K562 (cell line): ENCODE data around the gene TARBP1. TPM values are rescaled to one million over a fixed set of nuclear protein-coding genes. Genes with fewer than 3 reads are reported as not detected.

Experiments used
- ADNP ChIP-seq: fragments of 200-800 bp; sonication (Bioruptor generic); IDR thresholded peaks from 2 replicates; pipeline ENCODE4 v1.6.1; 2016; ENCODE audit warnings: missing genetic modification characterization, missing compliant biosample characterization
- BDP1 ChIP-seq: IDR thresholded peaks from 3 replicates; pipeline ENCODE4 v1.6.1; 2011; ENCODE audit not compliant: insufficient read length, insufficient read depth
- BRF1 ChIP-seq: IDR thresholded peaks from 3 replicates; pipeline ENCODE4 v1.6.1; 2011; ENCODE audit warnings: borderline replicate concordance, mild to moderate bottlenecking; ENCODE audit not compliant: insufficient read length; ENCODE audit errors: extremely low read depth
- CBX5 ChIP-seq: IDR thresholded peaks from 2 replicates; pipeline ENCODE4 v1.6.1; 2014; ENCODE audit warnings: low read depth, borderline replicate concordance
- CCAR2 ChIP-seq: fragments of 200-400 bp; formaldehyde crosslinking; IDR thresholded peaks from 2 replicates; pipeline ENCODE4 v1.6.1; 2017; ENCODE audit warnings: mild to moderate bottlenecking, low read depth, low read length
- GATA2 ChIP-seq: sonication (generic); formaldehyde crosslinking; IDR thresholded peaks from 2 replicates; pipeline ENCODE4 v1.4.0; 2020; ENCODE audit warnings: mild to moderate bottlenecking, missing genetic modification reagents
- GTF2A2 ChIP-seq: IDR thresholded peaks from 2 replicates; pipeline ENCODE4 v1.6.1; 2016; ENCODE audit warnings: mild to moderate bottlenecking, missing genetic modification characterization, missing compliant biosample characterization
- POLR2G ChIP-seq: fragments of 200-400 bp; formaldehyde crosslinking; IDR thresholded peaks from 2 replicates; pipeline ENCODE4 v1.6.1; 2017; ENCODE audit warnings: low read depth, mild to moderate bottlenecking, antibody characterized with exemption, low read length, moderate library complexity
- SMAD4 ChIP-seq: fragments of 250-450 bp; sonication (Bioruptor Pico); conservative IDR thresholded peaks from 2 replicates; pipeline ENCODE4 v1.8.0; 2021; ENCODE audit warnings: inconsistent platforms, mild to moderate bottlenecking, moderate library complexity
- SUPT5H ChIP-seq: fragments of 450-650 bp; IDR thresholded peaks from 2 replicates; pipeline ENCODE4 v1.6.1; 2016
- ZNF12 ChIP-seq: sonication (generic); formaldehyde crosslinking; IDR thresholded peaks from 2 replicates; pipeline ENCODE4 v1.4.0; 2020; ENCODE audit warnings: mild to moderate bottlenecking, missing genetic modification reagents
- ZNF197 ChIP-seq: fragments of 200-800 bp; sonication (Bioruptor generic); IDR thresholded peaks from 2 replicates; pipeline ENCODE4 v1.6.1; 2016; ENCODE audit warnings: low read depth, missing genetic modification characterization, missing compliant biosample characterization
- ZNF384 ChIP-seq: IDR thresholded peaks from 2 replicates; pipeline ENCODE4 v1.6.1; 2012; ENCODE audit warnings: low read depth, low read length, improper control_type of control experiment
- ZNF589 ChIP-seq: fragments of 200-800 bp; sonication (Bioruptor generic); IDR thresholded peaks from 2 replicates; pipeline ENCODE4 v1.6.1; 2016; ENCODE audit warnings: low read depth, missing genetic modification characterization, missing compliant biosample characterization
- ZNF695 ChIP-seq: fragments of 450-650 bp; formaldehyde crosslinking; IDR thresholded peaks from 2 replicates; pipeline ENCODE4 v1.4.0; 2020; ENCODE audit warnings: mild to moderate bottlenecking, moderate library complexity
- polyA plus RNA-seq, 8 experiments: library from polyadenylated mRNA; depleted of rRNA in 4 of 8; stranded (reverse) in 5 of 8; unstranded in 3 of 8; fragments of >200 nt; fragmentation: Nextera tagmentation in 2 of 8; fragmentation: Illumina TruSeq in 1 of 8; extraction: Ambion mirVana in 2 of 8; extraction: Trizol in 1 of 8; gene quantifications; 2 replicates each; pipeline versions ENCODE4 v1.2.1 to v1.2.3, GENCODE V29; 2011 to 2014; ENCODE audit warnings: inconsistent platforms in 1 of 8, missing spikeins in 1 of 8
- total RNA-seq, 7 experiments: library from RNA; depleted of rRNA in 6 of 7; stranded (reverse); fragments of >200 nt in 6 of 7; fragmentation: Illumina TruSeq in 2 of 7; extraction: Trizol in 2 of 7; gene quantifications; 2 replicates each; pipeline versions ENCODE4 v1.2.1 to v1.2.3, GENCODE V29; 2011 to 2021; ENCODE audit warnings: low replicate concordance in 1 of 7
- TF ChIP-seq, protein P1 (sequence below): fragments of 250-450 bp; sonication (Bioruptor Pico); IDR thresholded peaks from 2 replicates; pipeline ENCODE4 v1.5.0; 2020; ENCODE audit warnings: mild to moderate bottlenecking, borderline replicate concordance
- TF ChIP-seq, protein P2 (sequence below): fragments of 450-650 bp; formaldehyde crosslinking; IDR thresholded peaks from 2 replicates; pipeline ENCODE4 v1.4.0; 2020; ENCODE audit warnings: mild to moderate bottlenecking
- TF ChIP-seq, protein P3 (sequence below): sonication (generic); IDR thresholded peaks from 2 replicates; pipeline ENCODE4 v1.6.1; 2016
- TF ChIP-seq, protein P4 (sequence below): fragments of 450-650 bp; IDR thresholded peaks from 2 replicates; pipeline ENCODE4 v1.7.1; 2018; ENCODE audit warnings: mild to moderate bottlenecking, low read depth; ENCODE audit not compliant: partially characterized antibody
- TF ChIP-seq, protein P5 (sequence below): IDR thresholded peaks from 2 replicates; pipeline ENCODE4 v1.6.1; 2014; ENCODE audit warnings: antibody characterized with exemption

The TARBP1 gene
- total and polyA plus RNA-seq, 9 of the 15 experiments (the other 6 are each of a cell fraction or from before 2014, with no cell fraction given) = 8.8 to 48.0 (median 22.9) TPM

DNA sequence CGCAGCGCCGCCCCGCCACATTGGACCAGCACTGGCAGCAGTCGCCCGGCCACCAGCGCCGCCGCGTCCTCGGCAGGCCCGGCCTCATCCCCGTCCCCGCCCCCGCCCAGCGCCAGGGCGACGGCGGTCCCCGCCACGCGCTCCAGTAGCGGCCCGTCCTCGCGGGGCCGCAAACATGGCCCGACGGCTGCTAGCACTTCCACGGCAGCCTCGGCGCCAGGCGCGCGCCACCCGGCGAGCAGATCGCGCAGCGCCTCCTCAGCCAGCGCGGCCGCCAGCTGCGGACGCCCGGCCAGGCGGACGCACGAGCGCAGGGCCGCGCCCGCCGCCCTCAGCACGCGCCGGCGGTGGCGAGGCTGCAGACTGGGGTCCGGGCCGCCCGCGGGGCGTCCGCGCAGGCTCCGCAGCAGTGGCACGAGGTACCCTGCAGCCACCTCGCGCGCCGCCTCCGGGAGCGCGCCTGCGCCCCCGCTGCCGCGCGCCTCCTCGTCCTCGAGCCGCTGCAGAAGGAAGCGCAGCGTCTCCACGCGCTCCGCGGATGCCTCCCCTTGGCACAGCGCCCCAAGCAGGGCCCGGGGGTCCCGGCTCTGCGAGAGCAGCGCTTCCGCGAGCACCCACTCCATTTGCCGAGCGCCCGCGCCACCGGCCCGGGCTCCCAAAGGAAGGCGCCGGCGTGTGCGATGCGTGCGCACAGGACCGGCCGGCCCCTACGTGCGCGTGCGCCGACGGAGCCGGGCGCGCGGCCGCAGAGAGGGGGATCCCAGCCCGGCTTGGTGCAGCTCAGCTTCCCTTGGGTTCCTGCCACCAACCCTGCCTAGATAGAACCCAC lies at the start of gene TARBP1 (continued):
- TF ChIP-seq, protein P1, sequence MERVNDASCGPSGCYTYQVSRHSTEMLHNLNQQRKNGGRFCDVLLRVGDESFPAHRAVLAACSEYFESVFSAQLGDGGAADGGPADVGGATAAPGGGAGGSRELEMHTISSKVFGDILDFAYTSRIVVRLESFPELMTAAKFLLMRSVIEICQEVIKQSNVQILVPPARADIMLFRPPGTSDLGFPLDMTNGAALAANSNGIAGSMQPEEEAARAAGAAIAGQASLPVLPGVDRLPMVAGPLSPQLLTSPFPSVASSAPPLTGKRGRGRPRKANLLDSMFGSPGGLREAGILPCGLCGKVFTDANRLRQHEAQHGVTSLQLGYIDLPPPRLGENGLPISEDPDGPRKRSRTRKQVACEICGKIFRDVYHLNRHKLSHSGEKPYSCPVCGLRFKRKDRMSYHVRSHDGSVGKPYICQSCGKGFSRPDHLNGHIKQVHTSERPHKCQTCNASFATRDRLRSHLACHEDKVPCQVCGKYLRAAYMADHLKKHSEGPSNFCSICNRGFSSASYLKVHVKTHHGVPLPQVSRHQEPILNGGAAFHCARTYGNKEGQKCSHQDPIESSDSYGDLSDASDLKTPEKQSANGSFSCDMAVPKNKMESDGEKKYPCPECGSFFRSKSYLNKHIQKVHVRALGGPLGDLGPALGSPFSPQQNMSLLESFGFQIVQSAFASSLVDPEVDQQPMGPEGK (CRISPR knock-in tag) = no peak
- TF ChIP-seq ZNF384 (no peak), SMAD4 (CRISPR knock-in tag) (peak; percentile 92), ZNF589 (CRISPR knock-in tag) (peak; percentile 87; the same call in 1 of the 2 replicates), BDP1 (no peak), ZNF197 (CRISPR knock-in tag) (peak; percentile 88), POLR2G (peak; percentile 86), ZNF12 (0 out of 2 replicates have a peak, but pooled peaks have one; percentile 22), GATA2 (CRISPR knock-in tag) (no peak), ZNF695 (CRISPR knock-in tag) (peak; percentile 40; the same call in 1 of the 2 replicates), ADNP (tag) (no peak), GTF2A2 (tag) (no peak), SUPT5H (peak; percentile 71), CBX5 (no peak), BRF1 (no peak), CCAR2 (no peak)
- TF ChIP-seq, protein P2, sequence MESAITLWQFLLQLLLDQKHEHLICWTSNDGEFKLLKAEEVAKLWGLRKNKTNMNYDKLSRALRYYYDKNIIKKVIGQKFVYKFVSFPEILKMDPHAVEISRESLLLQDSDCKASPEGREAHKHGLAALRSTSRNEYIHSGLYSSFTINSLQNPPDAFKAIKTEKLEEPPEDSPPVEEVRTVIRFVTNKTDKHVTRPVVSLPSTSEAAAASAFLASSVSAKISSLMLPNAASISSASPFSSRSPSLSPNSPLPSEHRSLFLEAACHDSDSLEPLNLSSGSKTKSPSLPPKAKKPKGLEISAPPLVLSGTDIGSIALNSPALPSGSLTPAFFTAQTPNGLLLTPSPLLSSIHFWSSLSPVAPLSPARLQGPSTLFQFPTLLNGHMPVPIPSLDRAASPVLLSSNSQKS (CRISPR knock-in tag) = no peak
- TF ChIP-seq, protein P3, sequence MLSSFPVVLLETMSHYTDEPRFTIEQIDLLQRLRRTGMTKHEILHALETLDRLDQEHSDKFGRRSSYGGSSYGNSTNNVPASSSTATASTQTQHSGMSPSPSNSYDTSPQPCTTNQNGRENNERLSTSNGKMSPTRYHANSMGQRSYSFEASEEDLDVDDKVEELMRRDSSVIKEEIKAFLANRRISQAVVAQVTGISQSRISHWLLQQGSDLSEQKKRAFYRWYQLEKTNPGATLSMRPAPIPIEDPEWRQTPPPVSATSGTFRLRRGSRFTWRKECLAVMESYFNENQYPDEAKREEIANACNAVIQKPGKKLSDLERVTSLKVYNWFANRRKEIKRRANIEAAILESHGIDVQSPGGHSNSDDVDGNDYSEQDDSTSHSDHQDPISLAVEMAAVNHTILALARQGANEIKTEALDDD = no peak
- TF ChIP-seq, protein P4, sequence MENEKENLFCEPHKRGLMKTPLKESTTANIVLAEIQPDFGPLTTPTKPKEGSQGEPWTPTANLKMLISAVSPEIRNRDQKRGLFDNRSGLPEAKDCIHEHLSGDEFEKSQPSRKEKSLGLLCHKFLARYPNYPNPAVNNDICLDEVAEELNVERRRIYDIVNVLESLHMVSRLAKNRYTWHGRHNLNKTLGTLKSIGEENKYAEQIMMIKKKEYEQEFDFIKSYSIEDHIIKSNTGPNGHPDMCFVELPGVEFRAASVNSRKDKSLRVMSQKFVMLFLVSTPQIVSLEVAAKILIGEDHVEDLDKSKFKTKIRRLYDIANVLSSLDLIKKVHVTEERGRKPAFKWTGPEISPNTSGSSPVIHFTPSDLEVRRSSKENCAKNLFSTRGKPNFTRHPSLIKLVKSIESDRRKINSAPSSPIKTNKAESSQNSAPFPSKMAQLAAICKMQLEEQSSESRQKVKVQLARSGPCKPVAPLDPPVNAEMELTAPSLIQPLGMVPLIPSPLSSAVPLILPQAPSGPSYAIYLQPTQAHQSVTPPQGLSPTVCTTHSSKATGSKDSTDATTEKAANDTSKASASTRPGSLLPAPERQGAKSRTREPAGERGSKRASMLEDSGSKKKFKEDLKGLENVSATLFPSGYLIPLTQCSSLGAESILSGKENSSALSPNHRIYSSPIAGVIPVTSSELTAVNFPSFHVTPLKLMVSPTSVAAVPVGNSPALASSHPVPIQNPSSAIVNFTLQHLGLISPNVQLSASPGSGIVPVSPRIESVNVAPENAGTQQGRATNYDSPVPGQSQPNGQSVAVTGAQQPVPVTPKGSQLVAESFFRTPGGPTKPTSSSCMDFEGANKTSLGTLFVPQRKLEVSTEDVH = no peak
- TF ChIP-seq, protein P5, sequence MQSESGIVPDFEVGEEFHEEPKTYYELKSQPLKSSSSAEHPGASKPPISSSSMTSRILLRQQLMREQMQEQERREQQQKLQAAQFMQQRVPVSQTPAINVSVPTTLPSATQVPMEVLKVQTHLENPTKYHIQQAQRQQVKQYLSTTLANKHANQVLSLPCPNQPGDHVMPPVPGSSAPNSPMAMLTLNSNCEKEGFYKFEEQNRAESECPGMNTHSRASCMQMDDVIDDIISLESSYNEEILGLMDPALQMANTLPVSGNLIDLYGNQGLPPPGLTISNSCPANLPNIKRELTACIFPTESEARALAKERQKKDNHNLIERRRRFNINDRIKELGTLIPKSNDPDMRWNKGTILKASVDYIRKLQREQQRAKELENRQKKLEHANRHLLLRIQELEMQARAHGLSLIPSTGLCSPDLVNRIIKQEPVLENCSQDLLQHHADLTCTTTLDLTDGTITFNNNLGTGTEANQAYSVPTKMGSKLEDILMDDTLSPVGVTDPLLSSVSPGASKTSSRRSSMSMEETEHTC = no peak
